GM12872 (cell line): ENCODE data around the gene RETN.

Experiments used
- CTCF ChIP-seq: IDR thresholded peaks from 3 replicates; pipeline ENCODE4 v1.5.1; 2011; ENCODE audit warnings: low read depth, mild to moderate bottlenecking, low read length, moderate library complexity; ENCODE audit not compliant: insufficient read depth

Gene RETN

GRCh38 chr19:7670150-7670783 is 1.4 kb downstream of the RETN start:
- no peak for TF ChIP-seq CTCF

DNA sequence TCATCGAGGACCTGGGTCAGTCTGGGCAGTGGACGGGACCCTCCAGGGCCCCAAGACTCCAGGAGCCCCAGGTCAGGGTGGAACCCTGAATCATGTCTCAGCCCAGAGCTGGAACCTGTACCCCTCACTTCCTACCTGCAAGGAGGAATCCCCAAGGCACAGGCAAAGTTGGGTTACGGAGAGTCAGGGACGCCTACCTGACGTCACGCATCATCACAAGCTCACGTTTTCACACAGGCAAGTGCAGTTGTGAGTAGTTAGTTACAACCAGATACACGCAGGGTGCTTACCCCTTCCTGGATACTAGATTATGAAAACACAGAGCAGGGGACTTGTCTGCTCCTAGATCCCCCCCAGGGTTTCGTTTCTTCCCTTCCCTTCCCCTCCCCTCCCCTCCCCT is 1.9 kb downstream of the RETN start:
- TF ChIP-seq CTCF, result no peak

- TF ChIP-seq CTCF, result no peak
These were observed 3.7 kb downstream of the RETN start for GRCh38 chr19:7672522-7672921.

- TF ChIP-seq CTCF, result no peak
These were observed 5.5 kb downstream of the RETN start for GRCh38 chr19:7674010-7675005.

DNA sequence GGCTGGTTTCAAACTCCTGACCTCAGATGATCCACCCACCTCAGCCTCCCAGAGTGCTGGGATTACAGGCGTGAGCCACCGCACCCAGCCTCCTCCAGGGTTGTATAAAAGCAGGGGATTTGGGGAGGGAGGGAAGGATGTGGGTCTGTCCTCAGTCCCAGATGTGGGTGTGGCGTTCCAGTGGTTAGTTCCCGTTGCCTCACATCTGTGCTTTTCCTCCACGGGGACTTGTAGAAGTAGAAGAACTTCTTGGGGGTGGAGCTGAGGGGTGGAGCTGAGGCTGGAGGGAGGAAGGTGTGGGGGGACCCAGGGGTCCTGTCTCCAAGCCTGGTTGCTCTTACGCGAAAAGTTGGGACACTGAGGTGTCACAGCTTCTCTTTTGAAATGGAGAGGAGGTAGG is 7.5 kb downstream of the RETN start:
- no peak for TF ChIP-seq CTCF

DNA sequence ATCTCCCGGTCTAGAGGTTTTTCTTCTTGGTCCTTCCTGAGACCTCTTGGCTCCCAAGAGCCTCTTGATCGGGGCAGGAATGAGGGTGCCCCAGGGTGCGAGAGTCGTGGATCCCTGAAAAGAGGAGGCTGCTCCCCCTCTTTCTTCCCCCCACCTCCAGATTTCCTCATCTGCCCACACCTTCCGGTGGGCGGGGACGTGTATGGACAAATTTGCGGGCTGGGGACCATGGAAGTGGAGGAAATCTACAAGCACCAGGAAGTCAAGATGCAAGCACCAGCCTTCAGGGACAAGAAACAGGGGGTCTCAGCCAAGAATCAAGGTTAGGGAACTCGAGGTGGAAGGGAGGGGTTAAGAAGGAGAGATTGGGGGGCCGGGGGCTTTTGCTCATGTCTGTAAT is 8.0 kb downstream of the RETN start, which contains the start of gene MCEMP1:
Gene MCEMP1 (plus strand): TSS at position 237 of the 400 bp plus-strand sequence. CDS start 31 bp downstream, at position 268.
- no peak for TF ChIP-seq CTCF

GRCh38 chr19:7677669-7678311 is 8.9 kb downstream of the RETN start:
- TF ChIP-seq CTCF, result peak; percentile 26; the same call in 1 of the 3 replicates
